ENCODE data around the gene PDZRN3.

GRCh38 chr3:73361591-73361990, 263.1 kb downstream of the PDZRN3 start:
- no peak for TF ChIP-seq USF2 (IDR thresholded peaks at IDR 0.05; ENCODE audit: borderline replicate concordance, low read depth, low read length)
- TF ChIP-seq FOXM1 (IDR thresholded peaks at IDR 0.05; ENCODE audit: low read depth), result no peak
- TF ChIP-seq TAF1 (IDR thresholded peaks at IDR 0.05; ENCODE audit: borderline replicate concordance, low read depth, low read length), result no peak
- no peak for TF ChIP-seq NFIC (IDR thresholded peaks at IDR 0.05; ENCODE audit: borderline replicate concordance)
- no peak for TF ChIP-seq CTCF (IDR thresholded peaks at IDR 0.05)
- no peak for TF ChIP-seq SIN3A (IDR thresholded peaks at IDR 0.05; ENCODE audit: borderline replicate concordance, low read depth, low read length)
- TF ChIP-seq MAX (IDR thresholded peaks at IDR 0.05; ENCODE audit: low read depth), result no peak
- no peak for TF ChIP-seq GABPA (IDR thresholded peaks at IDR 0.05; ENCODE audit: low read depth)
- peak; percentile 58 for TF ChIP-seq RCOR1 (IDR thresholded peaks at IDR 0.05; ENCODE audit: low read length)
- TF ChIP-seq ELF1 (IDR thresholded peaks at IDR 0.05), result no peak
- TF ChIP-seq TEAD4 (IDR thresholded peaks at IDR 0.05; ENCODE audit: borderline replicate concordance, insufficient read depth), result no peak

All from SK-N-SH (cell line).